ENCODE data around the gene CLASP2. TPM values are rescaled to one million over a fixed set of nuclear protein-coding genes. Genes with fewer than 3 reads are reported as not detected.
"Not testable (repeated sequence)": the region's sequence is repeated elsewhere in the genome, so short reads cannot be mapped to it uniquely, and the experiment has no call there.

The CLASP2 gene
- polyA plus RNA-seq, 1 experiment = 27.4 TPM

- ChIA-PET CTCF (no interaction called here), POLR2A (no interaction called here)
- no peak overlapping the region for H3K4me3 ChIP-seq (ENCODE audit: low read depth, low read length)
- DNase-seq (ENCODE audit: low read depth, low spot score) = no peak
- TF ChIP-seq, protein P1, sequence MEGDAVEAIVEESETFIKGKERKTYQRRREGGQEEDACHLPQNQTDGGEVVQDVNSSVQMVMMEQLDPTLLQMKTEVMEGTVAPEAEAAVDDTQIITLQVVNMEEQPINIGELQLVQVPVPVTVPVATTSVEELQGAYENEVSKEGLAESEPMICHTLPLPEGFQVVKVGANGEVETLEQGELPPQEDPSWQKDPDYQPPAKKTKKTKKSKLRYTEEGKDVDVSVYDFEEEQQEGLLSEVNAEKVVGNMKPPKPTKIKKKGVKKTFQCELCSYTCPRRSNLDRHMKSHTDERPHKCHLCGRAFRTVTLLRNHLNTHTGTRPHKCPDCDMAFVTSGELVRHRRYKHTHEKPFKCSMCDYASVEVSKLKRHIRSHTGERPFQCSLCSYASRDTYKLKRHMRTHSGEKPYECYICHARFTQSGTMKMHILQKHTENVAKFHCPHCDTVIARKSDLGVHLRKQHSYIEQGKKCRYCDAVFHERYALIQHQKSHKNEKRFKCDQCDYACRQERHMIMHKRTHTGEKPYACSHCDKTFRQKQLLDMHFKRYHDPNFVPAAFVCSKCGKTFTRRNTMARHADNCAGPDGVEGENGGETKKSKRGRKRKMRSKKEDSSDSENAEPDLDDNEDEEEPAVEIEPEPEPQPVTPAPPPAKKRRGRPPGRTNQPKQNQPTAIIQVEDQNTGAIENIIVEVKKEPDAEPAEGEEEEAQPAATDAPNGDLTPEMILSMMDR (IDR thresholded peaks at IDR 0.05; ENCODE audit: low read depth, low read length) = no peak
- H3K27ac ChIP-seq (ENCODE audit: low read depth, low read length) = no peak overlapping the region
- peaks cover 17% of the 10 kb centered on the region for H3K9me3 ChIP-seq (ENCODE audit: control insufficient read depth, insufficient read depth, low read length)
- H3K27me3 ChIP-seq (ENCODE audit: control insufficient read depth, insufficient read depth, low read length) = no peaks in the 10 kb centered on the region
Observed at GRCh38 chr3:33453331-33453761, 264.7 kb downstream of the CLASP2 start.

GRCh38 chr3:33451994-33452393 lies 266.1 kb downstream of the CLASP2 start:
- POLR2A ChIA-PET; DNase-seq (ENCODE audit: low read depth, low spot score); H3K27me3 ChIP-seq (ENCODE audit: control insufficient read depth, insufficient read depth, low read length); H3K27ac ChIP-seq (ENCODE audit: low read depth, low read length); H3K4me3 ChIP-seq (ENCODE audit: low read depth, low read length); CTCF ChIA-PET; H3K9me3 ChIP-seq (ENCODE audit: control insufficient read depth, insufficient read depth, low read length): not testable (repeated sequence)

DNA sequence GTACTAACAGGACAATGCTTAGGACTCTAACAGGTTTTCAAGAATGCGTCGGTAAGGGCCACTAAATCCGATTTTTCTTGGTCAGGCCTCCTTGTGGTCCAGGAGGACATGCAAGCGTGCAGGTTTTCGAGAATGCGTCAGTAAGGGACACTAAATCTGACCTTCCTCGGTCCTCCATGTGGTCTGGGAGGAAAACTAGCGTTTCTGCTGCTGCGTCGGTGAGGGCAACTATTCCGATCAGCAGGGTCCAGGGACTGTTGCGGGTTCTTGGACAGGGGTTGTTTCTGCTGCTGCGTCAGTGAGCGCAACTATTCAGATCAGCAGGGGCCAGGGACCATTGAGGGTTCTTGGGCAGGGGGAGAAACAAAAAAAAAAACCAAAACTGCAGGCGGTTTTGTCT lies 270.1 kb downstream of the CLASP2 start:
- ChIA-PET POLR2A (no interaction called here), CTCF (no interaction called here)
- no peak overlapping the region for H3K27ac ChIP-seq (ENCODE audit: low read depth, low read length)
- no peaks in the 10 kb centered on the region for H3K9me3 ChIP-seq (ENCODE audit: control insufficient read depth, insufficient read depth, low read length)
- no peak overlapping the region for H3K4me3 ChIP-seq (ENCODE audit: low read depth, low read length)
- no peak for DNase-seq (ENCODE audit: low read depth, low spot score)
- TF ChIP-seq, protein P1 (IDR thresholded peaks at IDR 0.05; ENCODE audit: low read depth, low read length) = no peak
- no peaks in the 10 kb centered on the region for H3K27me3 ChIP-seq (ENCODE audit: control insufficient read depth, insufficient read depth, low read length)

- DNase-seq (ENCODE audit: low read depth, low spot score); POLR2A ChIA-PET; H3K9me3 ChIP-seq (ENCODE audit: control insufficient read depth, insufficient read depth, low read length); H3K4me3 ChIP-seq (ENCODE audit: low read depth, low read length); H3K27ac ChIP-seq (ENCODE audit: low read depth, low read length); CTCF ChIA-PET; H3K27me3 ChIP-seq (ENCODE audit: control insufficient read depth, insufficient read depth, low read length): not testable (repeated sequence)
Observed at GRCh38 chr3:33447256-33447625, 270.8 kb downstream of the CLASP2 start.

Small RNAs within 50 kb of the gene (small RNA-seq; reads per million reads assigned to genes)
- gene COX6CP10 (ENCODE audit: insufficient read length, low read depth) (not detected), gene RNA5SP128 (ENCODE audit: insufficient read length, low read depth) (not detected)

Other genes starting within 250 kb of the CLASP2 start
- 134 and 188 TPM in 2 replicates for gene PDCD6IP, start 80.4 kb upstream of the CLASP2 start, polyA plus RNA-seq (2011; rRNA removed)